ENCODE measurements around the gene SYVN1.

Gene SYVN1

DNA sequence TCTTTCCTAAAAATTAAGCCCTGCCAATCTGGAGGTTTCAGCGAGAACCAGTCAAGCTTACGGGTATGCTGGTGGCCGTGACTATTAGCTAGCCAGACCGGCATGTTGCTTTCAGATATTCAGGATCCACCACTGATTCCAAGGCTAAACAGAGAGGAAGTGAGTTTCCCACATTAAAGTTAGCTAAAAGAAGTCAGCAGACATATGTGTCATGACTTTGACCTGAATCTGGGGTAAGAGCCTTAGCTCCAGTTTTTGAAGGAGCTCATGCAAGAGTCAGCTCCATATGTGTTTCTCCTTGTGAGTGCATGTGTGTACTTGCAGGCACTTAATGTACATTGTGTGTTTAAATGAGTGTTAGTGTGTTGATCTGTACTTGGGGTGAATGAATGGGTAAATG lies 48.9 kb downstream of the SYVN1 start:
- DNase-seq, result no peak

DNA sequence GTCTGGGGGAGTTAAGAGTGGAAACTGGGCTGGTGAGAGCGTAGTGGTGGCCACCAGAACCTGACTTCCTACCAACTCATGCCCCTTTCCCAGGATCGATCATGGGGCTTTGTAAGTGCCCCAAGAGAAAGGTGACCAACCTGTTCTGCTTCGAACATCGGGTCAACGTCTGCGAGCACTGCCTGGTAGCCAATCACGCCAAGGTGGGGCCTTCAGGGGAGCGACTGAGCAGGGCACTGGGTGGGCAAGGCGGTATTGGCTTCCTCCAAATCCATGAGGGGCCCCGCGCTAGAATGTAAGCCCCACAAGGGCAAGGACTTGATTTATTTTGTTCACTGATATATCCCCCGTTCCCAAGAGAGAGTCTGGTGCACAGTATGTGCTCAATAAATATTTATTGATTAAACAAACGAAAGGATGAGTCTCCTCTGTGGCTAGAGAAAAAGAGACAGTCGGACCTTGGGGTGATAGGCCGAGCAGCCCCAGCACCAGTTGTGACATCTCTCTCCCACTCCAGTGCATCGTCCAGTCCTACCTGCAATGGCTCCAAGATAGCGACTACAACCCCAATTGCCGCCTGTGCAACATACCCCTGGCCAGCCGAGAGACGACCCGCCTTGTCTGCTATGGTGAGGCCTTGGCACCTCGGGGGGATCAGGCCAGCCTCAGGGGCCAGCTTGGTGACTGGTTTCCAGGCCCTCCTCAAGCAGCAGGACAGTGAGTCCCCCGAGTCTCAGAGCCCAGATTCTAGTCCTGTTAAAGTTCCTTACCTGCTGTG lies 49.5 kb downstream of the SYVN1 start:
- no peak for DNase-seq

DNA sequence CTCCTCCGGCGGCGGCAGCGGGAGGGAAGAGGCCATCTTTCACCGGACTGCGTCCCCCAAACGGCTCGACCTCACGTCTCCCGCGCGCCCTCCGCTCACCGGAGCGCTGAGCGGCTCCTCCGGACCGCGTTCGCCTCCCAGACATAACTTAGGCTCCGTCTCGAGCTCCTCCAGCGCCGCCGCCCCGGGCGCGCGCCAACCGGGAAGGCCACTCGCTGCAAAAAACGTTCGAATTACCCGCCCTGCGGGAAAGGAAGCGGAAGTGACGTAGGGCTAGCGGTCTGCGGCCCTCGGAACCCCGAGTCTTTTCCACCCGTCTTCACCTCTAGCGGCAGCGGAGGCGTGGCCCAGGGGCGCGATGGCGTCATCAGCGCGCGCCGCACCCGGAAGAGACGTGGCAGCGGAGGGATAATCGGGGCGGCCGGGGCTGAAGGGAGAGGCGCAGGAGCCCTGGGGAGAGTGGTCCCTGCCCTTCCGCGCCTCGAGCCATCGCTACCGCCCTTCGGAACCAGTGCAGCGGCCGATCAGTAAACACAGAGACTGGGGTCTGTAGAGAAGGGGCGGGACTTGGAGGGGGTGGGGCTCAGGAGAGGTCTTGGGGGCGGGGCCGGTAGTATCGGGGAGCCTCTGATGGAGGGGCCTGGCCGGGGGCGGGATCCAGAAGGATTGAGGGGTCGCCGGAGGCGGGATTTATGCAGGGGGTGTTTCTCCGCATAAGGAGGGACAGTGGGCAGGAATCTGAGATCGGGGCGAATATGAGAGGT lies 50.3 kb downstream of the SYVN1 start, which contains the start of the genes CDCA5 and ZFPL1:
Gene CDCA5, minus strand, starts transcription at position 207 of the 764 bp plus-strand sequence. Its CDS starts 62 bp downstream, at position 145.
Gene ZFPL1, plus strand, starts transcription at position 389 of the 764 bp plus-strand sequence. CDS start 477 bp downstream, outside the sequence.
- peak; percentile 42 to 81 for DNase-seq

DNA sequence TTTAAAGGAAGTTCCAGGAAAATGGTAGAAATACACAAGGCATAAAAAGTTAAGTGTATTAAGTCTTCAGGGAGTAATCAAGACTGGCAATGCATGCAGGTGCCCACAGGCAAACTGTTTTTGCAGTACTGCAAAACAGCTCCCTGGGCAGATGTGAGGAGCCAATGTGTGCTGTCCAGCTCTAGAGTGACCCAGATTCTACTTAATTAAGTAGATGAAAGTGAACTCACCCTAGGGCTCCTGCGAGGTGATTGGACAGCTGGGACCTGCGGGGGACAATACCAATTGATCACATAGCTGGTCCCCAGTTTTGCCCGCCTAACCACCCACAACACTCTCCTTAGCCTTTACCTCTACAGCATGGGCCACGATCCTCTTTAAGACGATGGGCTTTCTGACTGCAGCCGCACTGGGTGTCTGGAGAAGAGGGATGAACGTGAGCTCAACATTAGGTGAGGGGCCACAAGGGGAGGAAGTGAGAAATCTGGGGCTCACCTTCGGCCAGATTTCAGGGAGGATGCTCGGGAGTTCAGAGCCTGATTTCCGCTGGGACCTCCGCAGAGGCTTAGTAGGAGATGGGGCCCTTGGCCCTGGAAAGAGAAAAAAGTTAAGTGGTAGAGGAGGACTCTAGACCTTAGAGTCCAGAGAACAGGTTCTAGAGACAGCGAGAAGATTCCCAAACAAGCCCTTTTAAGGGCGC lies 51.0 kb downstream of the SYVN1 start:
- no peak for DNase-seq

DNA sequence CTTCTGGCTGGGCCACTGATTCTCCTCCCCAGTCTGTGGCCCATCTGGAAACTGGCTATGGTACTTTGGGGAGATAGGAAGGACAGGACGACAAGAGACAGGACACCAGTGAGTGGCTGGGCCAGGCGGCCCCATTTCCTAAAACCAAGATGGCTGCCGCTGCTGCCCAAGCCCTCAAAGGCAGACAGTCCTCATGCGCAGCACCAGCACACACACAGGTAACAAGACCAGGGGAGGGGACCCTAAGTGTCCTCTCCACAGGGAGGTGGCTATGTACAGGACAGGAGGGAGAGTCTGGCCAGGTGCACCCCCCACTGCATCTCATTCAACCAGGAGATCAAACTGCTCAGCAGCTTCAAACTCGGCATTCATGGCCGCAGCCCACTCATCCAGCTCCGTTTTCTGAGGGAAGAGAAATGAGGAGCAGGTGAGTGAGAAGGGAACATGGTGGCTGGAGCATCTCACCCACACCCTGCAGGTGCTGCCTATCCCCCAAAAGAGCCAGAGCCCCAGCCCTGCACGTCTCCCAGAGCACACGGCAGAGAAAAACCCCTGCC lies 55.5 kb downstream of the SYVN1 start:
- no peak for DNase-seq

DNA sequence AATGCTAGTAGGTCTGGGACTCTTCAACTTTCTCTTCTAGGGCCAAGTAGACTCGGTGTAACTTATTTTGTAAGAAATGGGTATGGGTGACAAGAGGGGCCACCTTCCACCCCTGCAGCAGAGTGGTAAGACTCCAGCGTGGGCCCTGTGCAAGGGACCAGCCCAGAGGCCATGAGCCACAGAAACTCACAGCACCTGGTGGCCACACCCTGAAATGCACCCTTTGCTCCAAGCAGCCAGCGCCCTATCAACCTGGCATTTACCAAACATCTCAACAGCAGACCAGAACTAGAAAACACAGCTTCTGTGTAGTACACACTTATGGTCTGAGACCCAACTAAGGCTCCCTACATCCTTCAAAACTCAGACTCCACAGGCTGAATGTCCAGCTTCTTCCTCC lies 56.2 kb downstream of the SYVN1 start:
- no peak for DNase-seq

DNA sequence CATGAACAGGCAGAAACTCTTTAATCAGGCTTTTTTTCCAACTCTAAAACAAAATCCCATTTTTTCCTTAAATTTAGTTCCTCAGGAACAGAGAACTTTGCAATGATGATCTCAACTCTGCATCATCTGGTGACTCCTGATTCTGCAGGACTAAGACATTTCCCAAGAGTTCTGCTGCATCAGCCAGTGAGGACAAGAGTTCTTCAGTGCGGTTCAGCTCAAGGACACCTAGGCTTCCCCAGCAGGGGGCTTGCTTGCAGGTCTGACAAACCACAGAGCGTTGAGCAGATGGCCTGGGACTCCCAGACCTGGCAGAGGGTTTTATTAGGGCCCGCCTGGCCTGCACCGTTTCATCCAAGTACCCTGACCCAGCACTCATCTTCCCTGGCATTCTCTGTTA lies 56.9 kb downstream of the SYVN1 start:
- no peak for DNase-seq
